IPS-18c (cell line): ENCODE data around the gene CRYZL1.

Experiments
- H3K4me3 ChIP-seq: 2 replicates; pipeline ENCODE4 v1.7.0; 2013; ENCODE audit warnings: low read depth, mild to moderate bottlenecking, low read length, moderate library complexity; ENCODE audit not compliant: insufficient read depth
- H3K9me3 ChIP-seq: one replicate; pipeline ENCODE4 v1.6.1; 2013; ENCODE audit warnings: mild to moderate bottlenecking, low read length, moderate library complexity; ENCODE audit not compliant: control insufficient read depth, insufficient read depth

CRYZL1 gene

GRCh38 chr21:33557447-33557846 lies 84.1 kb downstream of the CRYZL1 start:
- Histone ChIP-seq H3K9me3 (no peaks in the 10 kb centered on the region), H3K4me3 (no peak overlapping the region)

DNA sequence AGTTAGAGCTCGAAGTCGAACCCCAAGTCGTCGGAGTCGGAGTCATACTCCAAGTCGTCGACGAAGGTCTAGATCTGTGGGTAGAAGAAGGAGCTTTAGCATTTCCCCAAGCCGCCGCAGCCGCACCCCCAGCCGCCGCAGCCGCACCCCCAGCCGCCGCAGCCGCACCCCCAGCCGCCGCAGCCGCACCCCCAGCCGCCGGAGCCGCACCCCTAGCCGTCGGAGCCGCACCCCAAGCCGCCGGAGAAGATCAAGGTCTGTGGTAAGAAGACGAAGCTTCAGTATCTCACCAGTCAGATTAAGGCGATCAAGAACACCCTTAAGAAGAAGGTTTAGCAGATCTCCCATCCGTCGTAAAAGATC lies 86.6 kb downstream of the CRYZL1 start:
- Histone ChIP-seq H3K9me3 (no peaks in the 10 kb centered on the region), H3K4me3 (no peak overlapping the region)

DNA sequence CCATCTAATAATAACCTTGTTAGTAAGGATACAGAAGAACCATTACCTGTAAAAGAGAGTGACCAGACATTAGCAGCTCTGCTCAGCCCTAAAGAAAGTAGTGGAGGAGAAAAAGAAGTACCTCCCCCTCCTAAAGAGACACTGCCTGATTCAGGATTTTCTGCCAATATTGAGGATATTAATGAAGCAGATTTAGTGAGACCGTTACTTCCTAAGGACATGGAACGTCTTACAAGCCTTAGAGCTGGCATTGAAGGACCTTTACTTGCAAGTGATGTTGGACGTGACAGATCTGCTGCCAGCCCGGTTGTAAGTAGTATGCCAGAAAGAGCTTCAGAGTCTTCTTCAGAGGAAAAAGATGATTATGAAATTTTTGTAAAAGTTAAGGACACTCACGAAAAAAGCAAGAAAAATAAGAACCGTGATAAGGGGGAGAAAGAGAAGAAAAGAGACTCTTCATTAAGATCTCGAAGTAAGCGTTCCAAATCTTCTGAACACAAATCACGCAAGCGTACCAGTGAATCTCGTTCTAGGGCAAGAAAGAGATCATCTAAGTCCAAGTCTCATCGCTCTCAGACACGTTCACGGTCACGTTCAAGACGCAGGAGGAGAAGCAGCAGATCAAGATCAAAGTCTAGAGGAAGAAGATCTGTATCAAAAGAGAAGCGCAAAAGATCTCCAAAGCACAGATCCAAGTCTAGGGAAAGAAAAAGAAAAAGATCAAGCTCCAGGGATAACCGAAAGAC lies 87.1 kb downstream of the CRYZL1 start:
- Histone ChIP-seq H3K9me3 (no peaks in the 10 kb centered on the region), H3K4me3 (no peak overlapping the region)

GRCh38 chr21:33552999-33553598 lies 88.4 kb downstream of the CRYZL1 start:
- H3K9me3 ChIP-seq = no peaks in the 10 kb centered on the region
- no peak overlapping the region for H3K4me3 ChIP-seq

DNA sequence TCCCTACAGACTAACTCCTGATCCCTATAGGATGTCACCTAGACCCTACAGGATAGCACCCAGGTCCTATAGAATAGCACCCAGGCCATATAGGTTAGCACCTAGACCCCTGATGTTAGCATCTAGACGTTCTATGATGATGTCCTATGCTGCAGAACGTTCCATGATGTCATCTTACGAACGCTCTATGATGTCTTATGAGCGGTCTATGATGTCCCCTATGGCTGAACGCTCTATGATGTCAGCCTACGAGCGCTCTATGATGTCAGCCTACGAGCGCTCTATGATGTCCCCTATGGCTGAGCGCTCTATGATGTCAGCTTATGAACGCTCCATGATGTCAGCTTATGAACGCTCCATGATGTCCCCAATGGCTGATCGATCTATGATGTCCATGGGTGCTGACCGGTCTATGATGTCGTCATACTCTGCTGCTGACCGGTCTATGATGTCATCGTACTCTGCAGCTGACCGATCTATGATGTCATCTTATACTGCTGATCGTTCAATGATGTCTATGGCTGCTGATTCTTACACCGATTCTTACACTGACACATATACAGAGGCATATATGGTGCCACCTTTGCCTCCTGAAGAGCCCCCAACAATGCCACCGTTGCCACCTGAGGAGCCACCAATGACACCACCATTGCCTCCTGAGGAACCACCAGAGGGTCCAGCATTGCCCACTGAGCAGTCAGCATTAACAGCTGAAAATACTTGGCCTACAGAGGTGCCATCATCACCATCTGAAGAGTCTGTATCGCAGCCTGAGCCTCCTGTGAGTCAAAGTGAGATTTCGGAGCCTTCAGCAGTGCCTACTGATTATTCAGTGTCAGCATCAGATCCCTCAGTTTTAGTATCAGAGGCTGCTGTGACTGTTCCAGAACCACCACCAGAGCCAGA lies 89.2 kb downstream of the CRYZL1 start:
- no peak overlapping the region for H3K4me3 ChIP-seq
- H3K9me3 ChIP-seq = no peaks in the 10 kb centered on the region

DNA sequence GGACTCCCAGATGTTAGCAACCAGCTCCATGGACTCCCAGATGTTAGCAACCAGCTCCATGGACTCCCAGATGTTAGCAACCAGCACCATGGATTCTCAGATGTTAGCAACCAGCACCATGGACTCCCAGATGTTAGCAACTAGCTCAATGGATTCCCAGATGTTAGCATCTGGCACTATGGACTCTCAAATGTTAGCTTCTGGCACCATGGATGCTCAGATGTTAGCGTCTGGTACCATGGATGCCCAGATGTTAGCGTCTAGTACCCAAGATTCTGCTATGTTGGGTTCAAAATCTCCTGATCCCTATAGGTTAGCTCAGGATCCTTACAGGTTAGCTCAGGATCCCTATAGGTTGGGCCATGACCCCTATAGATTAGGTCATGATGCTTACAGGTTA lies 89.9 kb downstream of the CRYZL1 start:
- no peak overlapping the region for H3K4me3 ChIP-seq
- H3K9me3 ChIP-seq = no peaks in the 10 kb centered on the region

DNA sequence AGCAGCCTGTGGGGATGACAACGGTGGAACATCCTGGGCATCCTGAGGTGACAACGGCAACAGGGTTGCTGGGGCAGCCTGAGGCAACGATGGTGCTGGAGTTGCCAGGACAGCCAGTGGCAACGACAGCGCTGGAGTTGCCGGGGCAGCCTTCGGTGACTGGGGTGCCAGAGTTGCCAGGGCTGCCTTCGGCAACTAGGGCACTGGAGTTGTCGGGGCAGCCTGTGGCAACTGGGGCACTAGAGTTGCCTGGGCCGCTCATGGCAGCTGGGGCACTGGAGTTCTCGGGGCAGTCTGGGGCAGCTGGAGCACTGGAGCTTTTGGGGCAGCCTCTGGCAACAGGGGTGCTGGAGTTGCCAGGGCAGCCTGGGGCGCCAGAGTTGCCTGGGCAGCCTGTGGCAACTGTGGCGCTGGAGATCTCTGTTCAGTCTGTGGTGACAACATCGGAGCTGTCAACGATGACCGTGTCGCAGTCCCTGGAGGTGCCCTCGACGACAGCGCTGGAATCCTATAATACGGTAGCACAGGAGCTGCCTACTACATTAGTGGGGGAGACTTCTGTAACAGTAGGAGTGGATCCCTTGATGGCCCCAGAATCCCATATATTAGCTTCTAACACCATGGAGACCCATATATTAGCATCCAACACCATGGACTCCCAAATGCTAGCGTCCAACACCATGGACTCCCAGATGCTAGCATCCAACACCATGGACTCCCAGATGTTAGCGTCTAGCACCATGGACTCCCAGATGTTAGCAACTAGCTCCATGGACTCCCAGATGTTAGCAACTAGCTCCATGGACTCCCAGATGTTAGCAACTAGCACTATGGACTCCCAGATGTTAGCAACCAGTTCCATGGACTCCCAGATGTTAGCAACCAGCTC lies 90.5 kb downstream of the CRYZL1 start:
- H3K9me3 ChIP-seq = no peaks in the 10 kb centered on the region
- no peak overlapping the region for H3K4me3 ChIP-seq

- Histone ChIP-seq H3K9me3 (no peaks in the 10 kb centered on the region), H3K4me3 (no peak overlapping the region)
These were observed 91.4 kb downstream of the CRYZL1 start for GRCh38 chr21:33549848-33550771.

GRCh38 chr21:33546086-33546485 lies 95.5 kb downstream of the CRYZL1 start:
- Histone ChIP-seq H3K4me3 (no peak overlapping the region), H3K9me3 (no peaks in the 10 kb centered on the region)

DNA sequence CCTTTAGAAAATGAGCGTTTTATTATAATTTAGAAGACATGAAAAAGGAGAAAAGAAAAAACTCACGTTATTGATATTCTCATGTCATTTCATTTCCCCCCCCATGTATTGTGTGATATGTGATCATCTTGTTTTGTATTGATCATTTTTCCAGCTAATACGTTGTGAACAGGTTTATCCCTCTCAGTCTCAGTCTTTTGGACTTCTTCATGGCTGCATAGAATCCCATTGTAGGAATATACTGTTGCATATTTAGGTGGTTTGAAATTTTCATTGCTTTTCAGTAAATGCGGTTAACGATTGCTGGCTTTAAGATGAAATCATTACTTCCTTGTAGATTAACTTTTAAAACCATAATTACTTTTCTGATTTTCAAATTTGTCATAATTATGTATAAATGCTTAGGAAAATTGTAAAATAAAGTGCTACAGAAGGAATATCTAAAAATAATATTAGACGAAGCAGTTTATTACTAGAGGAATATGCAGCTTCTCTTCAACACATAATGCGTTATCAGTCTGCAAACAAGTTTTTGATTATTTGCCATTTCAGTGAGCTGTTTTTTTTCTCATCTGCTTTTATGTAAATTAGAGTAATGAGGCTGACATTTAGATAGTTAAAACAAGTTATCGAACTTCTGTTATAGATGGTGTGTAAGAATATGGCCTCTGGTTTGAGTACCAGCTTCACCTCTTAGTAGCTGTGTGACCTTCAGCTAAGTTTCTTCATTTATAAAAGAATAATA lies 96.9 kb downstream of the CRYZL1 start:
- no peaks in the 10 kb centered on the region for H3K9me3 ChIP-seq
- peak overlapping the region; percentile 90; the same call in 1 of the 2 replicates for H3K4me3 ChIP-seq

DNA sequence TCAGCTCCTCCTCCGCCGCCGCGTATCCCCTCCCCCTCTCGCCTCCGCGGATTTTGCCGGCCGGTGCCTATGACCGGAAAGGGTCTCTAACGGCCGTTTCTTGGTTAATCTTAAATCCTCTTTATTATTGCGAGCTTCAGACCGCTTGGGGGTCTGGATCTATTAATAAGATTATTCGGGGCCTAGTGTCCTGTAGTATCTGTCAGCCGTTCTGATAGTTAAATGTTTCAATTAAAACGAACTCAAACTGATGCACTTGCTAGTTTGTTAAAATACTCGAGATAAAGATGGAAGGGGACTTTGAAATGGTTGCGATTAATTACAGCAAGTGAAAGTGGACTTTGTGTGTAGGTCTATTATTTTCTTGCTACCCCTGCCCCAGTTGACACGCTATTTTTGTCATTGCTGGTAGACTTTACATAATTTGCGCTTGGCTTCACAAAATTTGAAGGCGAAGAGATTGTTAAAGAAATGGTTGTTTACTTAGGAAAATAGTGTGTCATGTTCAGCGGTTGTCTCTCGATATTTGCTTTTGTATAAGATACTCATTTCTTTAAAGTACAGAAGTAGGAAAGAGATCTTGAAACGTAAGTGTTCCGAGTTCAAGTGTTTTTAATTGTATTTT lies 97.9 kb downstream of the CRYZL1 start:
- no peaks in the 10 kb centered on the region for H3K9me3 ChIP-seq
- peak overlapping the region; percentile 90 for H3K4me3 ChIP-seq

GRCh38 chr21:33542640-33543504 lies 98.7 kb downstream of the CRYZL1 start, which contains the start of gene SON:
SON (plus strand) TSS chr21:33543038; CDS start chr21:33543093, 55 bp downstream.
- no peaks in the 10 kb centered on the region for H3K9me3 ChIP-seq
- H3K4me3 ChIP-seq = peak within 1 kb of the TSS; percentile 98

DNA sequence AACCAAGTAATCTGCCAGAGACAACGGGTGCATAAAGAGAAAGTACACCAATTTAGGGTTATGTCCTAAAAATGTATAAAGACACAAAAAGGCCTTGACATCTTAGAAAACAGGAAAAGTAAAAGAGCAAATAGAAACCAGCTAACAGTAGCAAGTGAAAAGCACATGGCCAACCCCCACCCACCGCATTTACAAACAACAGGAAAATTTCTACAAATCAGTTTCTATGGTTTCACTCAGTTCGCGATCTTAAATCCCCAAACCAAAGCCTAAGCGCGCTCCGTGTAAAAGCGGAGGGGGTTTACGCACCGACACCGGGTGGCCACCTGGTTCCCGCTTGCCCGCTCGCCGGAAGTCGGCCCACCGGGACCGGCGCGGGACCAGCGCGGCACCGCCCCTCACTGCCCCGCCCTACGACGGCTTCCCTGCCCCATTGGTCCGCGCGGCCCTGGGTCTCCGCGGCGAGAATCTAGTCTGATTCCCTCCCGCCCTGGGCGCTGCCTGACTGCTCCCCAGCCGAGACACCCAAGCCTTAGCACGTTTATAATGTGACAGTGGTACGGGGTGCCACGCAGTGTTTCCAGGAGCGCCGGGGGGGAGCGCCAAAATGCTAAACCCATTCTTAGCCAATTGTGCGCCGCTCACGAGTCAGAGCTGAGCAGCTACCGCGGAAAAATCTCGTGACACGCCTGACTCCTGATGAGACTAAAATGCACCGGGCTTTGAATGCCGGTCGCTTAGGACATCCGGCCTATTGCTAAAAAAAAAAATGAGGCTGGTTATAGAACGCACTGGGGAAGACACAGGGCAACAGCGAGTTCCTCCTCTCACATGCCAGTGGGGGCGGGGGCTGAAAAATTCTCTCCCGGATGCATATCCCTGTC lies 99.5 kb downstream of the CRYZL1 start, which contains the start of gene GART:
TSS of gene GART (minus strand) at position 362 of the 884 bp plus-strand sequence. CDS start 2,802 bp downstream, outside the sequence.
- Histone ChIP-seq H3K4me3 (peak within 1 kb of the TSS; percentile 98), H3K9me3 (no peaks in the 10 kb centered on the region)
